Psoas muscle (tissue), 8 donors: Measurements from ENCODE around the gene VMP1. TPM values are rescaled to one million over a fixed set of nuclear protein-coding genes. Genes with fewer than 3 reads are reported as not detected.

Source experiments
- ATAC-seq, 4 donors: fragments of 200-7000 bp; cut with Tn5 transposase; one replicate each; pipeline ENCODE4 v1.9.1; 2020; ENCODE audit warnings: moderate library complexity in 3 of 4, mild to moderate bottlenecking in 2 of 4
- DNase-seq, 2 donors: peaks; one replicate each; pipeline ENCODE4 v3.0.0-alpha.2; 2020
- H3K27ac ChIP-seq: fragments of 200-600 bp; one replicate; pipeline ENCODE4 v1.8.0; 2022
- H3K27me3 ChIP-seq, 3 donors: fragments of 200-600 bp in 1 of 3; one replicate each; pipeline versions ENCODE4 v1.6.1 to v1.8.0; 2013 to 2022; ENCODE audit warnings: low read length in 2 of 3, mild to moderate bottlenecking in 2 of 3, moderate library complexity in 1 of 3; ENCODE audit not compliant: insufficient read depth in 3 of 3
- H3K36me3 ChIP-seq, 2 donors: fragments of 200-600 bp in 1 of 2; one replicate each; pipeline versions ENCODE4 v1.6.1 to v1.8.0; 2013 to 2022; ENCODE audit warnings: low read depth in 1 of 2, mild to moderate bottlenecking in 1 of 2, moderate library complexity in 1 of 2; ENCODE audit not compliant: insufficient read depth in 1 of 2
- H3K4me1 ChIP-seq: fragments of 200-600 bp; one replicate; pipeline ENCODE4 v1.8.0; 2022
- H3K4me3 ChIP-seq: fragments of 200-600 bp; one replicate; pipeline ENCODE4 v1.8.0; 2022; ENCODE audit warnings: mild to moderate bottlenecking
- H3K9me3 ChIP-seq: fragments of 200-600 bp; one replicate; pipeline ENCODE4 v1.8.0; 2022
- WGBS, 3 donors: extraction: QIAGEN DNeasy Blood & Tissue Kit; methylation state at CpG; one replicate each; pipeline versions ENCODE4 v1.1.6 to v1.1.7; 2013; 5-methylcytosine and 5-hydroxymethylcytosine counted together
- intact Hi-C, 2 donors: fragments of 100-400 bp; cut with DNase I; formaldehyde crosslinking; loops; one replicate each; pipeline versions ENCODE4 v1.11.0 to v1.14.2; 2022
- polyA plus RNA-seq, 3 donors: library from polyadenylated mRNA; stranded (reverse); fragments of 200-250 nt; gene quantifications; one replicate each; pipeline ENCODE4 v1.2.3, GENCODE V29; 2013
- total RNA-seq, 4 donors: library from RNA; stranded (reverse); fragmentation: NEBNext Ultra II Directional in 2 of 4; extraction: Animal tissue kit (Norgen Biotek cat#: 25700) in 2 of 4; gene quantifications; one replicate each; pipeline versions ENCODE4 v1.2.1 to v1.2.4, GENCODE V29; 2021 to 2023
- TF ChIP-seq, protein P1 (sequence below): fragments of 200-600 bp; IDR thresholded peaks from one replicate; pipeline ENCODE4 v1.8.0; 2022; ENCODE audit warnings: antibody characterized with exemption
- donor health status: healthy with polysubstance abuse.
- donor health status: DM: no; HTN: no; CAD: no; lungs with moderate emphysema.
- donor health status: Bipolar disorder and iron deficiency.
- donor health status: healthy.
- donor health status: DM: yes; HTN: yes; CAD: no.
- donor health status: DM: no; HTN: no; CAD: no.
- donor health status: DM: no; HTN: no; CAD: no.
- donor health status: DM: yes; HTN: yes; CAD: no.

Gene VMP1
- total and polyA plus RNA-seq, 7 donors: 31.3 to 115 (median 60.5) TPM

- TF ChIP-seq, protein P1, sequence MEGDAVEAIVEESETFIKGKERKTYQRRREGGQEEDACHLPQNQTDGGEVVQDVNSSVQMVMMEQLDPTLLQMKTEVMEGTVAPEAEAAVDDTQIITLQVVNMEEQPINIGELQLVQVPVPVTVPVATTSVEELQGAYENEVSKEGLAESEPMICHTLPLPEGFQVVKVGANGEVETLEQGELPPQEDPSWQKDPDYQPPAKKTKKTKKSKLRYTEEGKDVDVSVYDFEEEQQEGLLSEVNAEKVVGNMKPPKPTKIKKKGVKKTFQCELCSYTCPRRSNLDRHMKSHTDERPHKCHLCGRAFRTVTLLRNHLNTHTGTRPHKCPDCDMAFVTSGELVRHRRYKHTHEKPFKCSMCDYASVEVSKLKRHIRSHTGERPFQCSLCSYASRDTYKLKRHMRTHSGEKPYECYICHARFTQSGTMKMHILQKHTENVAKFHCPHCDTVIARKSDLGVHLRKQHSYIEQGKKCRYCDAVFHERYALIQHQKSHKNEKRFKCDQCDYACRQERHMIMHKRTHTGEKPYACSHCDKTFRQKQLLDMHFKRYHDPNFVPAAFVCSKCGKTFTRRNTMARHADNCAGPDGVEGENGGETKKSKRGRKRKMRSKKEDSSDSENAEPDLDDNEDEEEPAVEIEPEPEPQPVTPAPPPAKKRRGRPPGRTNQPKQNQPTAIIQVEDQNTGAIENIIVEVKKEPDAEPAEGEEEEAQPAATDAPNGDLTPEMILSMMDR: no peak
- no peak for DNase-seq
- ATAC-seq: no peak
- Histone ChIP-seq H3K9me3 (no peaks in the 10 kb centered on the region), H3K4me3 (no peak overlapping the region), H3K4me1 (no peaks in the 10 kb centered on the region), H3K27me3 (no peaks in the 10 kb centered on the region), H3K36me3 (peaks cover 0 to 64% of the 10 kb centered on the region in 2 donors), H3K27ac (no peak overlapping the region)
- intact Hi-C loops: no loop called here
- WGBS, 3 donors: 94 to 95% (median 95%) methylated on average over 3 of the region's 3 CpGs
These were observed 29.9 kb downstream of the VMP1 start for GRCh38 chr17:59737324-59737723.

GRCh38 chr17:59743842-59744241 is 36.4 kb downstream of the VMP1 start:
- no peak overlapping the region for H3K27ac ChIP-seq
- intact Hi-C loops: loop anchor here in 1 of 2 donors (2.0 kb wide), 1 partner anchor 33 kb away; no protein-coding TSS in a partner anchor
- no peak for DNase-seq
- H3K36me3 ChIP-seq: peaks cover 0 to 39% of the 10 kb centered on the region in 2 donors
- TF ChIP-seq, protein P1: no peak
- no peak for ATAC-seq
- 96 to 100% (median 98%) methylated on average over 4 of the region's 4 CpGs for WGBS, 3 donors
- no peaks in the 10 kb centered on the region for H3K4me1 ChIP-seq
- no peaks in the 10 kb centered on the region for H3K27me3 ChIP-seq
- H3K9me3 ChIP-seq: peaks cover 5% of the 10 kb centered on the region
- H3K4me3 ChIP-seq: no peak overlapping the region

GRCh38 chr17:59745040-59745439 is 37.6 kb downstream of the VMP1 start:
- H3K36me3 ChIP-seq: peaks cover 0 to 31% of the 10 kb centered on the region in 2 donors
- no peaks in the 10 kb centered on the region for H3K27me3 ChIP-seq
- peaks cover 5% of the 10 kb centered on the region for H3K9me3 ChIP-seq
- intact Hi-C loops: no loop called here
- no peak overlapping the region for H3K4me3 ChIP-seq
- no peak for DNase-seq
- no peaks in the 10 kb centered on the region for H3K4me1 ChIP-seq
- TF ChIP-seq, protein P1: no peak
- 97 to 100% (median 98%) methylated on average over 2 of the region's 2 CpGs for WGBS, 3 donors
- no peak for ATAC-seq
- H3K27ac ChIP-seq: no peak overlapping the region

GRCh38 chr17:59746849-59747445 is 39.5 kb downstream of the VMP1 start:
- intact Hi-C loops: no loop called here
- DNase-seq (no peak), ATAC-seq (peak; percentile 28 to 54 (median 34))
- WGBS, 3 donors: 94 to 96% (median 96%) methylated on average over 4 of the region's 4 CpGs
- Histone ChIP-seq H3K9me3 (peaks cover 5% of the 10 kb centered on the region), H3K4me1 (no peaks in the 10 kb centered on the region), H3K27ac (no peak overlapping the region), H3K27me3 (no peaks in the 10 kb centered on the region), H3K36me3 (peaks cover 0 to 17% of the 10 kb centered on the region in 2 donors), H3K4me3 (no peak overlapping the region)
- TF ChIP-seq, protein P1: peak; percentile 63

DNA sequence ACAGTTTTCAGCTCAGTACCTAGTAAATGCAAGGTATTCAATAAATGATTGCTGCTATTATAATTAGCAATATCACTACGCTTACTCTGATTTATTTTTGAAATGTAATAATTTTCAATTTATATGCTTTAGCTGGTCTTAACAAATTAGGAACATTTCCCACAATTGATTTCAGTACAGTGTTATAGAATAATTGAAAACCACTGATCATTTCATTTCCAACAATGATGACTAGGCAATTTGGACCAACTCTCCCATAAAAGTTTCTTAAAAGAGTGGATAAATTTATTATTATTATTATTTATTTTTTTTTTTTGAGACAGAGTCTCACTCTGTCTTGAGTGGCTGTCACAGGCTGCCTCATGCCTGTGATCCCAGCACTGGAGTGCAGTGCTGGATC is 41.1 kb downstream of the VMP1 start:
- Histone ChIP-seq H3K27me3 (no peaks in the 10 kb centered on the region), H3K4me1 (peaks cover 3% of the 10 kb centered on the region), H3K9me3 (peaks cover 5% of the 10 kb centered on the region), H3K36me3 (peaks cover 0 to 9% of the 10 kb centered on the region in 2 donors), H3K4me3 (no peak overlapping the region), H3K27ac (no peak overlapping the region)
- ATAC-seq: no peak
- intact Hi-C loops: no loop called here
- TF ChIP-seq, protein P1: no peak
- no peak for DNase-seq
- 94 to 100% (median 98%) methylated on average over 1 of the region's 1 CpG for WGBS, 3 donors
